Measurements from ENCODE around the gene HYCC2.

- TF ChIP-seq CTCF (IDR thresholded peaks at IDR 0.05) (no peak), POLR2A (IDR thresholded peaks at IDR 0.05) (no peak)
Measured at GRCh38 chr2:201107624-201108023, 36.2 kb upstream of the HYCC2 start.

Data from breast epithelium (tissue), 3 donors.